GM21717 (cell line): ENCODE data around the gene APLP2.
A peak's percentile ranks its signal among the peaks of the same experiment; 100 is the strongest.
"Not testable (repeated sequence)": the region's sequence is repeated elsewhere in the genome, so short reads cannot be mapped to it uniquely, and the experiment has no call there.

ENCODE experiments used
- ATAC-seq: cut with Tn5 transposase; IDR thresholded peaks from one replicate; pipeline ENCODE4 v1.9.1; 2021; ENCODE audit warnings: mild to moderate bottlenecking, moderate library complexity; ENCODE audit not compliant: unreplicated experiment

The APLP2 gene

DNA sequence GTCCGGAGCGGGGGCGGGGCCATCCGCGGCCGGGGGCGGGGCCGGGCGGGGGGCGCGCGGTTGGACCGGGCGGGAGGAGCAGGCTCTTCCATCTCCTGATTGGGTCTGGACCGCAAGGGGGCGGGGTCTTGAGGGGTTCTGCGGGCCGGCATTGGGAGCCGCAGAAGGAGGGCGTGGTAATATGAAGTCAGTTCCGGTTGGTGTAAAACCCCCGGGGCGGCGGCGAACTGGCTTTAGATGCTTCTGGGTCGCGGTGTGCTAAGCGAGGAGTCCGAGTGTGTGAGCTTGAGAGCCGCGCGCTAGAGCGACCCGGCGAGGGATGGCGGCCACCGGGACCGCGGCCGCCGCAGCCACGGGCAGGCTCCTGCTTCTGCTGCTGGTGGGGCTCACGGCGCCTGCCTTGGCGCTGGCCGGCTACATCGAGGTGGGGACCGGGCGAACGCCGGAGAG lies at the start of gene APLP2:
Gene APLP2, plus strand, starts transcription at position 236 of the 450 bp plus-strand sequence. Its CDS starts 84 bp downstream, at position 320.
- ATAC-seq = peak; percentile 99

DNA sequence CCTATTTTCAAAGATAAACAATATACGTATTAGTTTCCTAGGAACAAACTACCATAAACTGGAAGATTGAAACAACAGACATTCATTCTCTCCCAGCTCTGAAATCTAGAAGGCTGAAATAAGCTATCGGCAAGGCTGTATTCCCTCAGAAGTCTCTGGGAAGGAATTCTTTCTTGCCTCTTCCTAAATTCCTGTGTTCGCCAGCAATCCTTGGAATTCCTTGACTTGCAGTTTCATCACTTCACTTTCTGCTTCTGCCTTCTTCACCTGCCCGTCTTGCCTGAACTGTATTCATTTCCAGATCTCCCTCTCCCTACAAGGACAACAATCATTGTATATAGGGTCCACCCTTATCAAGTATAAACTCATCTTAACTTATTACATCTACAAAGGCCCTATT lies 49.4 kb upstream of the APLP2 start:
- ATAC-seq = no peak

DNA sequence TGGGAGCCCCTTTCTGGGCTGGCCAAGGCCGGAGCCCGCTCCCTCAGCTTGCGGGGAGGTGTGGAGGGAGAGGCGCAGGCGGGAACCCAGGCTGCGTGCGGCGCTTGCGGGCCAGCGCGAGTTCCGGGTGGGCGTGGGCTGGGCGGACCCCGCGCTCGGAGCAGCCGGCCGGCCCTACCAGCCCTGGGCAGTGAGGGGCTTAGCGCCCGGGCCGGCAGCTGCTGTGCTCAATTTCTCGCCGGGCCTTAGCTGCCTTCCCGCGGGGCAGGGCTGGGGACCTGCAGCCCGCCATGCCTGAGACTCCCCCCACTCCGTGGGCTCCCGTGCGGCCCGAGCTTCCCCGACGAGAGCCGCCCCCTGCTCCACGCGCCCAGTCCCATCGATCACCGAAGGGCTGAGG lies 48.1 kb upstream of the APLP2 start:
- ATAC-seq = not testable (repeated sequence)

DNA sequence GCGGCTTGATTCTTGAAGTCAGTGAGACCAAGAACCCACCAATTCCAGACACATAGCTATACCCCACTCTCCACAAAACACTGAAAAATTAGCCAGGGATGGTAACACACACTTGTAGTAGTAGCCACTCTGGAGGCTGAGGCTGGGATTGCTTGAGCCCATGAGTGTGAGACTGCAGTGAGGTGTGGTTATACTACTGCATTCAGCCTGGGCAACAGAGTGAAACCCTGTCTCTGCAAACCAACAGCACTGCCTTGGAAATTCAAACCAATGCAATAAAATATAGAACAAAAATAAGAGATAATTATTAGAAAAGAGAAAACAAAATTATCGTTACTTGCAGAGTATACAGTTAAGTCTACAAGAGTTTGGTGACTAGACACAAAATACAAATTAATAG lies 46.9 kb upstream of the APLP2 start:
- ATAC-seq = peak; percentile 27

DNA sequence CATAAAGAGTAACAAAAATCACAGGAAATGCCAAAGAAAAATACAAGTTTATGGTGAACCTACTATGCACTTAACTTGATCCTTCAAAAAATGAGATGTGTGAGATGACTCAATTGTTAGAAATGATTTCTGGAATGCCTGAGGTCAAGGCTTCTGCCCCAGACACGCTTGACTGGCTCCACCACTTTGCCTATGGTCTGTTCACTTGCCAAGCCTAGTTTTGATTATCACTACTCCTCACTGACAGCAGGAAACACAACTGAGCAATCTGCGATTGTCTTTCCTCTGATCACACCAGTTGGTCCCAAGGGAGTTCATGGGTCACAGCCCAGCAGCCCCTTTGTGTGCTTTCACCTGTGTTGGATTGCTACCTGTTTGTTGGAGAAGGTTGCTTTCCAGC lies 46.5 kb upstream of the APLP2 start:
- ATAC-seq = peak; percentile 95

DNA sequence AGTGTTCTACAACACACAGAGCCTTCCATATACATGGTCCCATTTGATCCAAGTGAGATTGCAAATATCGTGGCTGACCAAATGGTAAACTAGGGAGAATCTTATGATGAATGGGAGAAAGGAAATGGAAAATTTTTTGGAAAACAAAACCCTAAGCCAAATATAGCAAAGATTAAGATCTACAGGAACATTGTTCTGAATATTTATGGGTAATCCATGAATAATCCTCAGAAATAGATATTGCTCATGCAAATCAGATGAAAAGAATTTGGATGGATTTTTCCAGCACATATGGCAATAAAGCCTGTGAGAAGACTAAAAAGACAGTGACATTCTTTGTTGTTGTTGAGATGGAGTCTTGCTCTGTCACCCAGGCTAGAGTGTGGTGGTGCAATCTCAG lies 45.3 kb upstream of the APLP2 start:
- no peak for ATAC-seq

DNA sequence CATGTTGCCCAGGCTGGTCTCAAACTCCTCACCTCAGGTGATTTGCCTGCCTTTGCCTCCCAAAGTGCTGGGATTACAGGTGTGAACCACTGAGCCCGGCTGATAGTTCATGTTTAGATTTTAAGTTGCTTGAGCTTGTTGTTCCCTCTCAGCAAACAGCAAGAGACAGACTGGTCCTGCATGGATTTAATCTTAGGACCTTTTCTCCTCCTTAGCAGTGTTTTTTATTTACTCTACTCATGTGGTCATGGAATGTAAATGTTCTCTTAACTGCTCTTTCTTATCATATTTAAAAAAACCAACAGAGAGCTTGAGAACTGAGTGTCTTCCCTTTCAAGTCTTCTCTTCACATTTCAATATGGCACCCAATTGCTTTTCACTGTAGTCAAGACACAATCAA lies 44.3 kb upstream of the APLP2 start:
- no peak for ATAC-seq

DNA sequence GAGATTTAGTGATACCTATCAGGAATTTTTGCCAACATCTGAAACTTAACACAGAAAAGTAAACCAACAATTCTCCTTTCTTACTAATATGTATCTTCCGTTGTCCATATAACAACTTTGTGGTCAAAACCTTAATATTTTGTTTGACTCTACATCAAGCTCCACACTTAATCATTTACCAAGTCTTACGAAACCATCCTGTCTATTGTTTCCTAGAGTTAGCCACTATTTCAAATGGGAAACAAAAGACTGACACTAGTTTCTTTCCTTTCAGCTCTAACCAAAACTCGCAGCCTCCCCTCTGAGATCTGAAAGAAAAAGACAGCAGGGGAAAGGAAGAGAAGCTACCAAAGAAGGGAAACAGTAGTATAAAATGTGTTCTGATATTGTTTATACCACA lies 40.6 kb upstream of the APLP2 start:
- ATAC-seq = no peak

DNA sequence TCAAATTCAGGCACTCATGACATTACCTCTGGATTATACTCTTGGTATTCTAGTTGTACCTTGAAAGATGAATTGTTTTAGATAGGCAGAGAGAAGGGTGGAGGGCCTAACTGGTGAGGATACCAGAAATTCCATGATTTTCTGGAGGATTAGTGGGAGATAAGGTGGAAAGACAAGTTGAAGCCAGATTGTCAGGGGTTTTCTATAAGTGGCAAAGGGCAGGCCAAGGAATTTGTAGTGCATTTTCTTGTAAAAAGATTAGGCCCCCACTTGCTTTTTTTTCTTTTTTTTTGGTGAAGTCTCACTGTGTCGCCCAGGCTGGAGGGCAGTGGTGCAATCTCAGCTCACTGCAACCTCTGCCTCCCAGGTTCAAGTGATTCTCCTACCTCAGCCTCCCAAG lies 38.6 kb upstream of the APLP2 start:
- ATAC-seq = no peak

DNA sequence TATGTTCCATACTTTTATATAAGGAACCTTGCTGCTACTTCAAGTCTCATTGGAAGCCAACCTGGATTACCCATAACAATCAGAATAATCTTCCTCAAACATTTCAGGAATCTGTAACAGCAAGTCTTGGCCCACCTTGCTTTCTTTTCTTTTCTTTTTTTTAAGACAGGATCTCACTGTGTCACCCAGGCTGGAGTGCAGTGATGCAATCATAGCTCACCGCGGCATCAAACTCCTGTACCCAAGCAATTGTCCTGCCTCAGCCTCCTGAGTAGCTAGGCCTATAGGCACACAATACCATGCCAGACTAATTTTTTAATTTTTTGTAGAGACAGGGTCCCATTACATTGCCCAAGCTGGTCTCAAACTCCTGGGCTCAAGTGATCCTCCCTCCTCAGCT lies 37.7 kb upstream of the APLP2 start:
- no peak for ATAC-seq

DNA sequence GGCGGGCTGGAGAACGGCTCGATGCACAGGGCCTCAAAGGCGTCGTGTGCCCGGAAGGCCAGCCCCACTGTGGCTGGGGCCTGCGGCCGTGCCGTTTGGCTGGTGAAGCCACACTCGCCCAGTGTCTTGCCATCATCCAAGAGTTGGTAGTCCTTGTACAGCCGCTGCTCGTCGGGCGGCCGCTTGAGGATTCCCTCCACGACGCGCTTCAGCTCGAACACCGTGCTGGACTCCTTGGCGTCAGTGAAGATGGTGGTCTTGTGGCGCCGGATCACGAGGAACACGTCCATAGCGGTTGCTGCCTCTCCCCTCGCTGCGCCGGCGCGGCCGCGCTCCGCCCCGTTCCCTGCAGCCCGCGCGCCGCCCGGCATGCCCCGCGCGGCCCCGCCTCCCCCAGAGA lies 36.8 kb upstream of the APLP2 start:
- ATAC-seq = no peak

DNA sequence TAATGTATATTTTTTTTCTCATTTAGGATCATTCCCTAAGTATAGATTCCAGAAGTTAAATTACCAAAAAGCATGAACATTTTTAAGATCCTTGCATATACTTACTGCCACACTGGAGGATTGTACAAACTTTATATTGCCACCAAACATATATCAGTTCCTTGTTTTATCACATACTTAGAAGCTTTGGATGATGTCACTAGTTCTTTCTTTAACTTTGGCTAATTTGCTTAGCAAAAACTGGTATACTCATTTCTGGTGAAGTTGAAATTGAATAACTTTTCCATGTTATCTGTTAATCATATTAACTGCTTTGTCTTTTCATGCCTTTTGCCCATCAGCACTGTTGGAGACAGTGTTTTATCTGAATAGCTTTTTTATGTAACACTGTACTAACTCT lies 35.5 kb upstream of the APLP2 start:
- no peak for ATAC-seq

DNA sequence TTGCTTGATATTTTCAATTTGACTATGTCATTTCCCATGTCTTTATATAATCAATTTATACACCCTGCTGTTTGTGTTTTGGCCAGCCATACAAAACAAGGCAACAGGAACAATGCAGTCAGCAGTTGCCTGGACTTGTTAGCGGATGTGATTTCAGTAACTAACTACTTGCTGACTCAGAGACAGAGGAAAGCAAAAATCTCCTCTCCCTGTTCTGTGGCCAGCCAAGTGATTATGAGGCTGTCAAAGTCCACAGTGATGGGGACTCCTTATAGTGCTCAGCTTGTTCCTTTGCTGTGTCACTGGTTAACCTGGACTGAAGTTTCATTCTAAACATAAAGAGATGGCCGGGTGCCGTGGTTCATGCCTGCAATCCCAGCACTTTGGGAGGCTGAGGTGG lies 32.6 kb upstream of the APLP2 start:
- no peak for ATAC-seq

DNA sequence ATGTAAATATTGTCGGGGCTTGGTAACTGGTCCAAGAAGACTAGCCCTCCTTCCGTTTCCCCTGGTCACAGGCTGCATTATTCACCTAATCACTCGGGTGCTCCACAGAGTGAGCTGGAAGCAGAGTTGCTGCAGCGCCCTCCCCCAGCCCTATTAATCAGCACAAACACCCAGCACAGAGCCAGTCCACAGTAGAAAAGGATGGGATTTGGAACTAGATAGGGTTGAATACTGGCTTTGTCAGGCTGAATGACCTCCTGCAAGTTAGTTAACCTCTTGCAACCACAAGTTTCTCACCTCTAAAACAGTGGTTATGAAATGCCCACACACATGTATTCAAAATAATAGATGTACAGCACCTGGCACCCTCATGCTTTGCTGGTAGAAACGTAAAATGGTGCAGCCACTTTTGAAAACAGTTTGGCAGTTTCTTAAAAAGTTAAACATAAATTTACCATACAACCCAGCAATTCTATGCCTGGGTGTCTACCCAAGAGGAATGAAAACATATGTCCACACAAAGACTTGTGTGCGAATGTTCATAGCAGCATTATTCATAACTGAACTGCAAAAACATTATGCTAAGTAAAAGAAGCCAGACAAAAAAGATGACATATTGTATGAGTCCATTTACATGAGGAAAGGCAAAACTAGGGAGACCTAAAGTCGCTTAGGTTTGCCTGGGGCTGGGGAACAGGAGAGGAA lies 31.7 kb upstream of the APLP2 start:
- ATAC-seq = no peak

DNA sequence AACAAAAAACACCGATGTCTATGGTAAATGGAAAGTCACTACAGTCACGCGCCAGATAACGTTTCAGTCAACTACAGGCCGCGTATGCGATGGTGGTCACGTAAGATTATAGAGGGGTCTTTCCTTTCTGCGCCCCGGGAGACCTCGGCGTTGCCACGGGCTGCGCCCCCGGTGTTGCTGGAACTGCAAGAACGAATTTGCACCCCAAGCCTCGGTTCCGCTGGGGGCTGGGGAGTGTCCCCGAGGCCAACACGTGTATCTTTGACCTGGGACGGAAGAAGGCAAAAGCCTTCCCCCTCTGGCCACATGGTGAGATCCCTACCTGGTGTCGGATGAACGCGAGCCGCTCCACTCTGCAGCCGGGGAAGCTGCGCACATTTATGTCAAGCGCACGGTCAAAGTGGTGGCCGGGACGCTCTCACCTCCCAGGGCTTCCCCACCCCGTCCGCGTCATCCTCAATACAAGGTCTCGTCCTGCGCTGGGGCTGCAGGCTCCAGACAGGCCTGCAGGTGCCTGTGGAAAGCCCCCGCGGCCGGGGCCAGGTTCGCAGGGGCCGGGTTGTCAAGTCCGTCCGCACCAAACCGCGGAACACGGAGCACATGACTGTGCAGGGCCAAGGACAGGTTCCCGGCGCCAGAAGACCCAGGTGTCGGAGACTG lies 29.3 kb upstream of the APLP2 start:
- no peak for ATAC-seq

DNA sequence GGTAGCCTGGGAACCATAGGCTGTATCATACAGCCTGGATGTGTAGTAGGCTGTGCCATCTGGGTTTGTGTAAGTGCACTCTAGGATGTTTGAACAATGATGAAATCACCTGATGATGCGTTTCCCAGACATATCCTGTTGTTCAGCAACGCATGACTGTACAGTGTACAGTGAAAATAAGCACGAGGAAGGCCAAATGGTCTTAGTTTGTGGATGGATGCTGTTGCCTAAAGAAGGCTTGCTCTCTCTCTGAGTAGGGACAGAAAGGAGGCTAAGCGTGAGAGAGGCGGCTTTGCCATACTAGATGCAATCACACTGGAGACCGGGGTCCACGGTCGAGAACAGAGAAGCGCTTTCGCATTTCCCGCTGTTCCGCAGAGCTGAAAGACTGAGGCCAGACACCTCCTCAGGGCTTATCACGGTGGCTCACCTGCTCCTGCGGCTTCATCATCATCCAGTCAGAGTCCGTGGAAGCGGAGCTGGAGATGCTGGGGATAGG lies 27.6 kb upstream of the APLP2 start:
- ATAC-seq = no peak

DNA sequence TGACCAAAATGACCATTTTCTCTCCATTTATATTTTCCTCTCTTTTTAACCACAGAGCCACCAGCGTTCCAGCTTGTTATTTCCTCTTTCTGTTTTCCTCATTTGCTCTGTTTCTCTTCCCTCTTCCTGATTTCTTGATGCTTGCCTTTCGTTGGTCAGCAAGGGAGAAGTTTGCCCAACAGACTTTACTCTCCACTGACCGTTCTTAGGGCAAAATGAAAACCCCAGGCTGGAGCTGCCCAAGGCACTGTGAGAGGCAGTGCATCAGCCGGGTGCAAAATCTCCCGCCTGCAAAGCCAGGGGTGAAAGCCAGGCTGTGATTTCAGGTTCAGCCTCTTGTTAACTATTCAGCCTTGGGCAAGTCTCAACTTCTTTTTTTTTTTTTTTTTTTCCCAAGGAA lies 26.1 kb upstream of the APLP2 start:
- no peak for ATAC-seq

DNA sequence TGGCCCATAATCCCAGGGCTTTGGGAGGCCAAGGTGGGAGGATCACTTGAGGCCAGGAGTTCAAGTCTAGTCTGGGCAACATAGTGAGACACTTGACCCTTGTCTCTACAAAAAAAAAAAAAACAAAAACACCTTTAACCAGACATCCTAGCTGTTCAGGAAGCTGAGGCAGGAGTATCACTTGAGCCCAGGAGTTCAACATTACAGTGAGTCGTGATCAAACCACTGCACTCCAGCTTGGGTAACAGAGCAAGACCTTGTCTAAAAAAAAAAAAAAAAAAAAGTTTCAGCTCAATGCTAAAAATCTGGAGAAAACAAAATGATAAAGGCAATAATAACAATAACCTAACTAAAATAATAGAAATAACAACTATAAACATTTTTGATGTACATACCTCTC lies 22.6 kb upstream of the APLP2 start:
- ATAC-seq = no peak

DNA sequence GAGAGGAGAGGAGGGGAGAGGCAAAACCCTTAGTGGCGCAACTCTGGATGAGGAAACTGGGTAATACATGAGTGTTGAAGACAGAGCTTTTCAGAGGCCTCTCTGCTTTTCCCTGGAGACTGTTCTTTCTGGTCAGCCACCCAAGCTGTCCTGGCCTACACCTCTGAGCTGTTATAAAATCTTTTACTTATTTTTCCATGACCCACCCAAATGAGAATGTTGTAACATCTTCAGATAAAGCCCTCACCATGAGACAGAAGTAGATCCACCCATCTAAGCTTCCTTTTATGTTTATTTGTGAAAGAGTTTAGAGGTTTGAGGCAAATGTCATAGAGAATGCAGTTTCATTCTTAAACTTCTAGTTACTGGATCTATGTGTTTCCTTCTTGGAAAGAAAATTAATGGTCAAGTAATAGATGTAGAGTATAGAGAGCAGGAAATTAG lies 20.3 kb upstream of the APLP2 start:
- ATAC-seq = no peak

DNA sequence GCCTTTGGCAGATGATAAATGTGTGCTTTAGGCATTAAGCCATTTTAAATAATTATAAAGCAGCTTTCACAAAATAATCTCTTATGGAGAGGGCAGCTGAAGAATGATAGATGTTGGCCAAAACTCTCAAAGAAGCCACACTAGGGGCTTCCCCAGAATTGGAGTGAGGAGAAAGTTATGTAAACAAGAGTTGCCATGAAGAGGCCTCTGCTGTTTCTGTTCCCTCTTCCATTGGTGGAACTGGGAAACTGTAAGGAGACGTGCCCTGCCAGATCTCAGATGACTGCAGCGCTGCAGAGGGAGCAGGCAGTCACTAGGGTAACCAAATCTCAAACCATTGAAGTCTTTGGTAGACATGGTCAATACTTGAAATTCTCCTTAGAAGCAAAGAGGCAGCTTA lies 19.4 kb upstream of the APLP2 start:
- ATAC-seq = no peak

DNA sequence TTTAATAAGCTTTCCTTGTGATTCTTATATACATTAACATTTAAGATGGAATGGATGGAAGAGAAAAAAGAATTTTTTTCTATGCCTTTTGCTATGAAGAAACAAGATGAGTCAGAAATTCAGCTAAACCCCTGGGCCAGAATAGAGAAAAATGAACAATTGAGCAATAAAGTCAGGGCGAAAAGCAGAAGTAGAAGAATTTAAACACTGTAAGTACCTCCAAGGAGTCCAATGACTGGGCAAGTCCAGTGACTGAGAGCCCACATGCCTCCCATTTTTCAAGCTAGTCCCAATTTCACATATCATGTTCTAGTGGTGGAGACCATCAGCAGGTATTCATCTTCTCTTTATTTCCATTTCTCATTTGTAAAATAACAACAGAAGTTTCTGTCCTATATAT lies 18.6 kb upstream of the APLP2 start:
- no peak for ATAC-seq

DNA sequence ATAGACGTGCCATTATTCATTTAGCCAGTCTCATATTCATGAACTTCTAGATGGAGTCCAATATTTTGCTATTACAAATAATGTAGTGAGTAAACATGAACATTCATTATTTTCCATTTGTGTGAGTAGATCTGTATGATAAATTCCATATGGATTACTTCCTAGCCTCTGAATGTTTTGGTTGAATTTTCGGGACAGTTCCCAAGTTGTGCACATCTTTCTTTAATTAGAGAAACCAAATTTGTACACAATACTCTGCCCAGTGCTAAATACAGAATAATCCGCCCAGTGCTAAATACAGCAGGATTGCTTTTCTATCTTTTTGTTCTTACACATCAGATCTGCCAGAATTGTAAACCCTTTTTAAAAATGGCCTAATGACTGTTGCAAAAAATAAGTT lies 17.1 kb upstream of the APLP2 start:
- ATAC-seq = no peak

DNA sequence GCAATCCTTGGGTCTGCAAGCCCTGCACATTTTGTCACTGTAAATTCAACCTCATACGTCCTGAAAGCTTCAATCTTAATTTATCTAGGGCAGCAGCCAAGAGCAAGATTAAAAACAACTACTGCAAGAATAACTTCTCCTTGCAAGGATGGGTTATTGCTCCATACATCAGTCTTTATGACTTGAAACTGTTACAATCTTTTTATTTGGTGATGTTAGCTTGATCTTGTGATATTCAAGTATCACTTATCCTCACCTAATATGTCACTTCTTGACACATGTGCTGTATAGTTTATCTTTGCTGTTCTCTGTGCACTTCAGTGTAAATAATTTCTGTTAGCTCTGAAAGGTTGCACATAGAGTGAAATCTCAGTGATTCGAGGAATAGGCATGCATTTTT lies 14.7 kb upstream of the APLP2 start:
- ATAC-seq = no peak
